Measurements from ENCODE around the gene PAK3.

PAK3 gene

GRCh38 chrX:111095974-111096895 is at the start of gene PAK3:
Gene PAK3, plus strand, starts transcription at chrX:111096191. Its CDS starts 26,913 bp downstream, at chrX:111123104.
- peak; percentile 92 for DNase-seq

- DNase-seq, result no peak
These were observed 48.4 kb upstream of the PAK3 start for GRCh38 chrX:111047575-111047974.

- DNase-seq, result no peak
These were observed 43.5 kb upstream of the PAK3 start for GRCh38 chrX:111052478-111052877.

GRCh38 chrX:111071542-111072277 is 24.3 kb upstream of the PAK3 start:
- no peak for DNase-seq

GRCh38 chrX:111083081-111083480 is 12.9 kb upstream of the PAK3 start:
- no peak for DNase-seq

GRCh38 chrX:111086591-111087006 is 9.4 kb upstream of the PAK3 start:
- no peak for DNase-seq

GRCh38 chrX:111088628-111089027 is 7.4 kb upstream of the PAK3 start:
- DNase-seq, result no peak

GRCh38 chrX:111090458-111090857 is 5.5 kb upstream of the PAK3 start:
- no peak for DNase-seq

GRCh38 chrX:111098874-111099273 is 2.9 kb downstream of the PAK3 start:
- DNase-seq, result peak; percentile 83

GRCh38 chrX:111100191-111100590 is 4.2 kb downstream of the PAK3 start:
- DNase-seq, result peak; percentile 63

- DNase-seq, result no peak
These were observed 5.6 kb downstream of the PAK3 start for GRCh38 chrX:111101580-111101979.

- no peak for DNase-seq
These were observed 6.6 kb downstream of the PAK3 start for GRCh38 chrX:111102636-111103035.

GRCh38 chrX:111103246-111103645 is 7.3 kb downstream of the PAK3 start:
- no peak for DNase-seq

GRCh38 chrX:111110098-111110775 is 14.2 kb downstream of the PAK3 start:
- DNase-seq, result no peak

GRCh38 chrX:111114806-111115205 is 18.8 kb downstream of the PAK3 start:
- DNase-seq, result peak; percentile 75

- DNase-seq, result no peak
These were observed 20.7 kb downstream of the PAK3 start for GRCh38 chrX:111116666-111117065.

- no peak for DNase-seq
These were observed 23.4 kb downstream of the PAK3 start for GRCh38 chrX:111119341-111119740.

- no peak for DNase-seq
These were observed 27.1 kb downstream of the PAK3 start for GRCh38 chrX:111123125-111123524.

GRCh38 chrX:111123606-111124179 is 27.7 kb downstream of the PAK3 start:
- DNase-seq, result no peak

- no peak for DNase-seq
These were observed 28.4 kb downstream of the PAK3 start for GRCh38 chrX:111124418-111124817.

- no peak for DNase-seq
These were observed 31.0 kb downstream of the PAK3 start for GRCh38 chrX:111127038-111127437.

GRCh38 chrX:111129921-111130320 is 33.9 kb downstream of the PAK3 start:
- no peak for DNase-seq

GRCh38 chrX:111131572-111131971 is 35.6 kb downstream of the PAK3 start:
- DNase-seq, result peak; percentile 61
